NCI-H1417 treated with DMSO at 0.1 percent for 48 hours (cell line): ENCODE measurements around the gene DRD2.
A peak's percentile ranks its signal among the peaks of the same experiment; 100 is the strongest.

Source experiments
- DNase-seq: peaks from one replicate; lab custom pipeline; 2025; lab: John Stamatoyannopoulos, UW

DRD2 gene

GRCh38 chr11:113398669-113399430 is 76.3 kb downstream of the DRD2 start:
- no peak for DNase-seq

GRCh38 chr11:113397821-113398220 is 77.4 kb downstream of the DRD2 start:
- DNase-seq: no peak

GRCh38 chr11:113397212-113397611 is 78.0 kb downstream of the DRD2 start:
- no peak for DNase-seq

- no peak for DNase-seq
Measured at GRCh38 chr11:113396690-113397089, 78.5 kb downstream of the DRD2 start.

- DNase-seq: no peak
Measured at GRCh38 chr11:113395782-113396336, 79.3 kb downstream of the DRD2 start.

GRCh38 chr11:113394919-113395318 is 80.3 kb downstream of the DRD2 start:
- no peak for DNase-seq

GRCh38 chr11:113393501-113393985 is 81.7 kb downstream of the DRD2 start:
- no peak for DNase-seq

- DNase-seq: no peak
Measured at GRCh38 chr11:113392236-113392921, 82.8 kb downstream of the DRD2 start.

- DNase-seq: no peak
Measured at GRCh38 chr11:113389272-113389671, 85.9 kb downstream of the DRD2 start.

- no peak for DNase-seq
Measured at GRCh38 chr11:113387605-113388211, 87.5 kb downstream of the DRD2 start, which contains the start of gene ANKK1. Gene ANKK1, plus strand, starts transcription at chr11:113387779. Its CDS starts 106 bp downstream, at chr11:113387885.

GRCh38 chr11:113386866-113387265 is 88.3 kb downstream of the DRD2 start:
- no peak for DNase-seq

GRCh38 chr11:113385749-113386148 is 89.4 kb downstream of the DRD2 start:
- no peak for DNase-seq

- DNase-seq: no peak
Measured at GRCh38 chr11:113384551-113384950, 90.6 kb downstream of the DRD2 start.

GRCh38 chr11:113382121-113382520 is 93.1 kb downstream of the DRD2 start:
- DNase-seq: no peak

GRCh38 chr11:113378692-113379091 is 96.5 kb downstream of the DRD2 start:
- no peak for DNase-seq

GRCh38 chr11:113377681-113378412 is 97.4 kb downstream of the DRD2 start:
- peak; percentile 24 for DNase-seq

- DNase-seq: no peak
Measured at GRCh38 chr11:113376156-113376555, 99.0 kb downstream of the DRD2 start.

GRCh38 chr11:113375402-113375801 is 99.8 kb downstream of the DRD2 start:
- no peak for DNase-seq

- no peak for DNase-seq
Measured at GRCh38 chr11:113373981-113374560, 101.1 kb downstream of the DRD2 start.

- DNase-seq: no peak
Measured at GRCh38 chr11:113373306-113373705, 101.9 kb downstream of the DRD2 start.

GRCh38 chr11:113372309-113372708 is 102.9 kb downstream of the DRD2 start:
- DNase-seq: no peak
